ENCODE results near the gene ESX1.
"Not testable (repeated sequence)": the region's sequence is repeated elsewhere in the genome, so short reads cannot be mapped to it uniquely, and the experiment has no call there.

The ESX1 gene

DNA sequence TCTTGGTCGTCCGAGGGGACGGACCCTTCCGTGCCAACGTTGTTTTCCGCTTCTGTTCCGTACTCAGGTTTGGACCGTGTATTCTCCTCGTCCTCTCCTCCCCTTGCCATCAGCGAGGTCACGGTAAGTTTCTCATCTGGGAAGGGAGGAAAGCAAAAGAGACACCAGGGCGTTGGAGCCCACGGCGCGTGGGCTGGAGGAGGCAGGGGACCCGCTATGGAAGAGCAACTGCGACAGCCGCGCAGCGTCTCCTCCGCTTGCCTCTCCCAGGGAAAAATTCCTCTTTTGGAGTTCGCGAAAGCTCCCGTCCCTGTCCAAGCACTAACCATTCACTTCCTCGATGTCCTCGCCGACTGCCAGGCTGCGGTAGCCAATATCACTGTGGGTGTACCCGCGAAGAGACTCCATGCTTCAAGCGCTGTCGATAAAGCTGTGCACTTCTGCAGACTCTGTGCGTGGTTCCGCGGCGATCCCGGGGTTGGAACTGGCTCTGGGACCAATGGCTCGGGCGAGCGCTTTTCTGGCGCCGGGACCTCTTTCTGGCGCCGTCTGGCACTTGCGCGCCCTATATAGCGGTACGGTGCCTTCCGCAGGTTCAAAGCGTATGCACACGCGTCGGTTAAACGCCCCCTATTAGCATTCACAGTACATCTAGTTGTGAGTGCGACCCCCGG lies at the start of gene ESX1:
ESX1 (minus strand) TSS at position 492 of the 674 bp plus-strand sequence; CDS start at position 408, 84 bp downstream.
- DNase-seq (ENCODE audit: low read depth in 2 of 2, low spot score in 1 of 2): no peak

DNA sequence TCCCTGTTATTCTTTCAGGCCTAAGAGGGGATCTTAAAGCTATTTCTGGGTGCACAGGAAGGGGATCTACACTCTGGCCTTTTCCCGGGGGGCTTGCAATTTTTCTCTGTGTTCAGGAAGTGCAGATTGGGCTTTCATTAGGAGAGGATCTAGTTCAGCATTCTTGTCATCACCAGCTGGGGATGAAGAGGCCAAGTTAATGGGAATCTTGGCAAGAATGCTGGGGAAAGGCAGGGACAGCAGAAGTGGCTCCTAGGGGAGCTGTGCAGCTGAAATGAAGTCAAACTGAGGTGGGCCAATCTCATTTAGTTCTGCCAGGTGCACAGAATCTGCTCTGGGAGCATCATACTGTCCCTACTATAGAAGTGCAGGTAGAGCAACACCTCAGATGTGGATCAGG lies 40.9 kb upstream of the ESX1 start:
- DNase-seq (ENCODE audit: low read depth in 2 of 2, low spot score in 1 of 2): no peak

DNA sequence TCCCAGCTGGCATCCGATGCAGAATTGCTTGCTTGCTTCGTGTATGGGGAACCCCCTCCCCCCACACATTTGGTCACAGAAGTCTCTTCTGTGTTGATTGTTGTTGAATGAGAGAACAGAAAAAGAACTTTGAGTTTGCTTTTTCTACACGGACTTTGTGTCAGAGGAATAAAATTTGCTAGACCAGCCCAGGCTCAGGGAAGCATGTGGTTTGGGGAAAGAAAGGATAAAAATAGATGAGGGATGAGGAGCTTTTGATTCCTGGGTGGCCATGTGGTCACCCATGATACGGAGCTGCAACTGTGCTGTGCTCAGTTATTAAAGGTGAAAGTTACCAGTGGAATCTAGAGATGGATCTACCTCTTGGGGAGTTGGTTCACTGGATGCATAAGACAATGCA lies 34.2 kb upstream of the ESX1 start:
- no peak for DNase-seq (ENCODE audit: low read depth in 2 of 2, low spot score in 1 of 2)

DNA sequence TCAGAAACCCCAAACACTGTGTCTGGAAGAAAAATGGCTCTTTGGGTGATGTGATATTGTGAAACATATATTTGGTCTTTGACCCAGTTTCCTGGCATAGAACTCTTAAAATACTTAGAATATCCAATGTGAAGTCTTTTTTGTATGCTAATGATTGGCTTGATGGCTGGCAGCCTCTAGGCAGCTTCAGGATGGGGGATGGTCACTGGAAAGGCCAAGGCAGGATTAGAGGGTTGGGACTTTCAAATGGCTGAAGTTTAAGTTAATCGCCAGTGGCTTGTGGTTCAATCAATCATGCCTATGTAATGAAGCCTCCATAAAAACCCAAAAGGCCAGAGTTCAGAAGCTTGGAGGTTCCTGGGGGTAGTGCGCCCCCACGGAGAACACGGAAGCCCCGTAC lies 33.5 kb upstream of the ESX1 start:
- DNase-seq (ENCODE audit: low read depth in 2 of 2, low spot score in 1 of 2): no peak

DNA sequence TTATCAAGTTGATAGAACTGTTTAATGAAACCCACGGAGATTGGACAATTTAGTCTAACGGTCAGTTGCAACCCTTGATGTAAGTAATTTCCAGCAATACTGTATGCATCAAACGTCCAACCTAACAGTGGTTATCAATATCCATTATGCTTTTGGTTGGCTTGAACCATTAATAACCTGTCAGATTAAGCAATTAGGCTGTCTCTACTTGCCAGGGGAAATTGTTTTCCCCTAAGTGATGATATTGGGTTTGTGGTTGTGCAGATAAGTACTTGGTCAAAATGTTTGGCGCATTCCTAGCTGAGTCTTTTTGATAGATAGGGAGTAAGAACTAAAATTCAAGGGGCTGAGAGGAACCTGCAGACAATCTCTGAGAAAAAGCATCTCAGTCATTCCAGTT lies 30.5 kb upstream of the ESX1 start:
- no peak for DNase-seq (ENCODE audit: low read depth in 2 of 2, low spot score in 1 of 2)

DNA sequence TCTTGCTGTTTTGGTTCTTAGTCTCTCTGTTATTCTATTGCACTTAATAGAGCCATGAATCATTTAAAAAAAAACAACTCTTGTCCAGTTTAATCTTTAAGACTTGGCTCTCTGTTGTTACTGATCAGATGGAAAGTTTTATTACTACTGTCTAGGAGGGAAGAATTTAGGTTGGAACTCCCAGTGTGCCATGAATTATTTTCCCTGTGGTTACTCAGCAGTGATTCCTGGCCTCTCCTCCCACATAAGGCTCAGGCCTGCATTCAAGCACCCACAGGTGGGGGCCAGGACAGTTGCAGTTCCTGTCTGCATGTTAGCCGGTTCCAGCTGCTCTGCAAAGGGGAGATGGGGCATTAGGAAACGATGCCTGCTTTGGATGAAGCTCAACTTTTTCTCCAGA lies 29.8 kb upstream of the ESX1 start:
- no peak for DNase-seq (ENCODE audit: low read depth in 2 of 2, low spot score in 1 of 2)

DNA sequence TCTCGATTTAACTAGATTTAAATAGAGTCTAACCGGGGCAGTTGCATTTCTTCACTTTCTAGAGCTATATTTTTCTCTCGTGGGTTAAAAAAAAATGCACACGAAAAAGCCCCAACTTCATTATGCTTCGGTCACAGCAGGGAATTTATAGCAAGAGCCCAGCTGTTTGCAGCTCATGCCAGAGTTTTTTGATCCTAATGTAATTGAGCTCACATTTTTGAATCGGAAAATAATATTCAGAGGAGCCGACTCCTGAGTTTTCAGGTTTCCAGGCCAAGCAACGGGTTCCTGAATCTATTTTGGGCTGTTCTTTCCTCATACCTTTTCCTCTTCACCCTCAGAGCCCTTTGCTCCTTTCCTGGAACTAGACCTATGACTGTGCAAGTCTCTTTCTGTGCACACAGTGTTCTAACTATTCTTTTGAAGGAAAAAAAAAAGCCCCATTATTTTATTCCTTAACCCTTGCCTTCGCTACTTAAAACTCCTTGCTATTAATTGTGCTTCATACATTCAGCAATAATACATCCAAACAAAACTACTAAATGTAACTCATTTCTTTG lies 27.5 kb upstream of the ESX1 start:
- DNase-seq (ENCODE audit: low read depth in 2 of 2, low spot score in 1 of 2): no peak

DNA sequence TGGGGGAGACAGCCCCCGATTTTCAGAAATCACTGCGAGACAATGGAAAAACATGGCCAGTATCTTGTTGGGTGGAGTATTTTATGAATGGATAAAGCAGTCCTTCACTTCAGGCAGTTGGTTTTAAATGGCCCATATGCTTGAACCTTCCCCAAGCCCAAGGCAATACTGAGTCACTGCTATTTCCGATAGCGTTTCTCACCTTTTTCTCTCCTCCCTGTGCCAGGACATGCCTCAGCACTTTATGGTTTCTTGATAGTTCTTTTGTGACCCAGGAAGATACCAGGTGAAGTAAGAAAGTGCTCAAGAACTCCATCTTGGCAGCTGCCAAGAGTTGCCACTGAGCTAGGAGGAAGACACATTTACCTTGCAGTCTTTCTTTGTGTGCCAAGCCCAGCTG lies 26.8 kb upstream of the ESX1 start:
- DNase-seq (ENCODE audit: low read depth in 2 of 2, low spot score in 1 of 2): no peak

DNA sequence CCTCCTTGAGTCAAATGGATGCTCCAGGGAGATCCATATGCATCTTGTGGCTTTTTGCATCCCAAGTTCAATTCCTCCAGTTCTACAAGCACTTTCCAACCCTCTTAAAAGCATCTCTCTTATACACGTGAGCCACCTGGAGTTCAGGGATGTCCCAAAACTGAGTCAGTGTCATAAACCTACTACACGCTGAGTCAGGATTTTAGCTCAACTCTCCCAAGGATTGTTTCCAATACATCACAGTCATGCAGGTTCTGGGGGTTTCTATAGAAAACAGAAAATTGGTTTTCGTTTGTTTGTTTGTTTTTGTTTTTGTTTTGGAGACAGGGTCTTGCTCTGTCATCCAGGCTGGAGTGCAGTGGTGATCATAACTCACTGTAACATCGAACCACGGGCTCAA lies 25.9 kb upstream of the ESX1 start:
- no peak for DNase-seq (ENCODE audit: low read depth in 2 of 2, low spot score in 1 of 2)

DNA sequence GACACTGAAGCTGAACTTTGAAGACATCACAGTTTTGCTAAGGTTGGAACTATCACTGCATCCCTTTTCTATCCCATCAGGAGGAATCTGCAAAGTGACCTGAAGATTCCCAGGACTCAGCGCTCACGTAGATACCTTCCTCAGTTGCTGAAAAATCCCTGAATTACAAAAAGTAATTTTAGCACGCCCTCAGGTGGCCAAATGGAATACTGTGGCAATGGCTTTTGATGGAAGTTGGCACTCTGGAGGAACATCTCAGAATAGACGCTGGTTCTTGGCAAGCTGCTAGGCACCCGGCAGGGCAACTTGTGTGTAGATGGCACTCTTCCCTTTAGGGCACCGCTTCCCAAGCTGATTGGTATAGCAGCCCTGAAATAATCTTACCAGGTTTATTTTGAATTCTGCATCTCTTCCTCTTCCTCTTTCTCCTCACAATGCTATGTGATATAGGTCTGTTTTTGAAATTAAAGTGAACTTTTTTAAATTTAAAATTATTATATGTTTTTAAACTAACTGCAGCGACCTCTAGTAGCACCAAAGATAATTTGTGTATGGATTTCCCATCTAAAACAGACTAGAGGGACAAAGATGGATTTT lies 16.3 kb upstream of the ESX1 start:
- DNase-seq (ENCODE audit: low read depth in 2 of 2, low spot score in 1 of 2): no peak

DNA sequence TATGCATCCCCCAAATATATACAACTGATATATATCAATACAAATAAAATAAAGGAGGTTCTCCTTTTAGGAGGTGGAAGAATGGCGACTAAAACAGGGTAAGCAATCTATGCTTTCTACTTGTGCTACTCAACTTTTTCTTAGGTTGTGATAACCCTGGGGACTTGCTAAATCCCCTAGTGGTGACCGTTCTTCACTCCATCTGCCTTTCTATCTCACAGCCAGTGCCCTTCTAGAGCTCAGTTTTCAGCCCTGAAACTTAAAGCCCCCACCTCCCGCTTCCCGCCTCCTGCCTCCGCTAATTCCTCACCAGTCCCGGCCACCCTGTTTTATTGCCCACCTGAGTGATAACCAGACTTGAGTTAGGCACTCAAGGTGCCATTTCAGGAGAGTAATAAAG lies 15.5 kb upstream of the ESX1 start:
- no peak for DNase-seq (ENCODE audit: low read depth in 2 of 2, low spot score in 1 of 2)

DNA sequence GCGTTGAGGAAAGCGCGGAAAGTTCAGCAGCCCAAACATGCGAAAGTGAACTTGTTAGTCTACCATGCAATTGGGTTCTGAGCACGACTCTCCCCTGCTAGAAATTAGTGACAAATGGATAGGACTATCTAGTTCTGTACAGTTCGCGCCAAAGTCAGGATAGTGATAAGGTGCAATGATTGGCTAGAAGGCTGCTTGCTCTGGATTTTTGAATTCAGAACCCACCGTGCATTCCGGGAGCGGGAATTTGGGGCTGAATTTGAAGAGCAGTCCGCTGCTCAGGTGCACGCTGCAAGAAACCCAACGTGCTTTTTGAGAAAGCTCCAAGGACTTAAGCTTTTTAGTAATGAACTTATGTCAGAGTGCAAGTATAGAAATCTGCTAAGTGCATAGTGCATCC lies 732 bp upstream of the ESX1 start:
- DNase-seq (ENCODE audit: low read depth in 2 of 2, low spot score in 1 of 2): no peak

DNA sequence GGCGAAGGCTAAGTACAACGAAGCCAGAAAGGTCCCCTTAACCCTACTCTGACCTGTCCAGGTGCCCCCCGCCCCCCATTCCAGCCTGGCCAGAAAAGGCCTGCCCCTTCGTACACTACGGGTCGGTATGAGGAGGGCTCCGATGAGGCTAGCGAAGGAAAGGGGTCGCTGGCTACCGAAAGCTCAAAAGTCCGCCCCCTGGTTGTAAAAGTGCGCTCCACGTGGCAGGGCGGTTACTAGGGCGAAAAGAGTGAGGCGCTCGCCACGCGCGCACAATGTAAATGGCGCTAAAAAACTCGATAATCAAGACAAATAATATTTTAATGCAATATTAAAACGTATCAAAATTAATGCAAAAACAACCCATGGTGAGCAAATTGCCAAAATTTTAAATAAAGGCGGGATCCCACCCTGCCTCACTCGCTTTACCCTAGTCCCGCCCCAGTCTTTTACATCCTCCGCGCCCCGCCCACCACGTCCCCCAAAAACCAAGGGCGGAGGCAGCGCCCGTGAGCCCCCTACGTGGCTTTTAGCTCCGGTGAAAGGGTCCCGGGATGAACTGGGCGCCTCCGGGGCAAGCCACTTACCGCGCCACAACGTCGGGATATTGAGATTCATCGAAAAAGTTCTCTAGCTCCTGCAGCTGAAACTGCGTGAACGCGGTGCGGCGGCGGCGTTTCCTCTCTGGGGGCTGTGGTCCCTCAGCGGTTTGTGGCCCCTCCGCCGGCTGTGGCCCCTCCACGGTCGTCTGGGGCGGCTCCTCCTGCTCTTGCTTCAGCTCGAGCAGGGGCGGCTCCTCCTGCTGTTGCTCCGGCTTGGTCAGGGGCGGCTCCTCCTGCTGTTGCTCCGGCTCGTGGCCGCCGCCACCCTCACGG lies 929 bp downstream of the ESX1 start:
- no peak for DNase-seq (ENCODE audit: low read depth in 2 of 2, low spot score in 1 of 2)

DNA sequence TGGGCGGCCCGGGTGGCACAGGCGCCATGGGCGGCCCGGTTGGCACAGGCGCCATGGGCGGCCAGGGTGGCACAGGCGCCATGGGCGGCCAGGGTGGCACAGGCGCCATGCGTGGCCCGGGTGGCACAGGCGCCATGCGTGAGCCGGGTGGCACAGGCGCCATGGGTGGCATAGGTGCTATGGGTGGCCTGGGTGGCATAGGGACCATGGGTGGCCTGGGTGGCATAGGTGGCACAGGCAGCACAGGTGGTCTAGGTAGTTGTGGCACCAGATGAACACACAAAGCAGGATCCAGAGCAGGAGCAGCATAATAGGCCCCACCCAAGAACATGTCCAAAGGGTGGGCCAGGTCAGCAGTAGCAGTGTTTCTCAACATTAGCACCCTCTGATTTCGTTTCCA lies 4.3 kb downstream of the ESX1 start:
- no peak for DNase-seq (ENCODE audit: low read depth in 2 of 2, low spot score in 1 of 2)

DNA sequence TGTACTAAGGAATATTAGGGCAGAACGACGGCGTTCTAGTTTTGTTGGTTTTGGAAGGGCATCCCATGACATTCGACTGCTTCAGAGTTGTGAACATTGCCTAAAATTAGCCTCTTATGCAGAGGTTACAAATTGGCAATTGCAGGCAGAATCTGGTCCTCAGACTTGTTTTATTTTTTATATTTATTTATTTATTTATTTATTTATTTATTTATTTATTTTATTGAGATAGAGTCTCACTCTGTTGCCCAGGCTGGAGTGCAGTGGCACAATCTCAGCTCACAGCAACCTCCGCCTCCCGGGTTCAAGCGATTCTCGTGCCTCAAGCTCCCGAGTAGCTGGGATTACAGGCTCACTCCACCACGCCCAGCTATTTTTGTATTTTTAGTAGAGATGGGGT lies 24.7 kb downstream of the ESX1 start:
- DNase-seq (ENCODE audit: low read depth in 2 of 2, low spot score in 1 of 2): not testable (repeated sequence)

DNA sequence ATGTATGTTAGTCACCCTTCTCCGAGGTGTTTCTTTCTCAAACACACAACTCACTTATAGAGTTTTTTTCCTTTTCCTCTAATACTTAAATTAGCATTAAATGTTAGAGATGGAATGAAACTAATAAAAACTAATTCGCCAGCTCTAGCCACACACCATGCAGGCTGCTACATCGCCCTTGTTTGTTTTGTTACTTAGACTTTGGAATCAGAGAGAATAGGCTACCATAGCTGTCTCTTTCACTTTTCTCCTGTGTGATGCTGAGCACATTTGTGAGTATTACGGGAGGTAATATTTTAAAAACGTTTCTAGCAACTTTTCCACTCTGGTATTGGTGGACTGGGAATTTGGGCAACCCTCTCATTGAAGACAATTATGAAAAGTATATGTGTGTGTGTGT lies 43.5 kb downstream of the ESX1 start:
- no peak for DNase-seq (ENCODE audit: low read depth in 2 of 2, low spot score in 1 of 2)

DNA sequence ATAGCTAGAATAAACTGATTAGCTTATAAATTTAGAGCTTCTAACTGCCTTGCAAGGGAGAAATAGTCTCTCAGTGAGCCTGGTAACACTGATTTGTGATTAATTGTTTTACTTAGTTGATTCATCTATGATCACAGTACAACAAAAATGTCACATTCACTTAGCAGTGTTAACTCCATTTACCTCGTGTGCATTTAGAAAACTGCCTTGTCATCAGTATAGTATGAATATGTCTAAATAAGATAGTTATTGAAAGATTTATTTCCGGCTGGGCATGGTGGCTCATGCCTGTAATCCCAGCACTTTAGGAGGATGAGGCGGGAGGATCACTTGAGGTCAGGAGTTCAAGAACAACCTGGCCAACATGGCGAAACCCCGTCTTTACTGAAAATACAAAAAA lies 49.2 kb downstream of the ESX1 start:
- no peak for DNase-seq (ENCODE audit: low read depth in 2 of 2, low spot score in 1 of 2)
